Rectal smooth muscle tissue (tissue), 1 donor: ENCODE data around the gene ANKRD28.

Experiments used
- H3K27ac ChIP-seq: one replicate; pipeline ENCODE4 v1.7.0; 2013; ENCODE audit warnings: low read depth, low read length, inconsistent platforms
- H3K27me3 ChIP-seq: one replicate; pipeline ENCODE4 v1.7.0; 2013; ENCODE audit warnings: low read length; ENCODE audit not compliant: control insufficient read depth, insufficient read depth
- H3K36me3 ChIP-seq: one replicate; pipeline ENCODE4 v1.7.0; 2013; ENCODE audit warnings: low read length; ENCODE audit not compliant: control insufficient read depth, insufficient read depth
- H3K4me1 ChIP-seq: one replicate; pipeline ENCODE4 v1.7.0; 2013; ENCODE audit warnings: low read length; ENCODE audit not compliant: control insufficient read depth, insufficient read depth
- H3K4me3 ChIP-seq: one replicate; pipeline ENCODE4 v1.7.0; 2013; ENCODE audit warnings: low read length
- H3K9ac ChIP-seq: one replicate; pipeline ENCODE4 v1.7.0; 2013; ENCODE audit warnings: low read length

The ANKRD28 gene

DNA sequence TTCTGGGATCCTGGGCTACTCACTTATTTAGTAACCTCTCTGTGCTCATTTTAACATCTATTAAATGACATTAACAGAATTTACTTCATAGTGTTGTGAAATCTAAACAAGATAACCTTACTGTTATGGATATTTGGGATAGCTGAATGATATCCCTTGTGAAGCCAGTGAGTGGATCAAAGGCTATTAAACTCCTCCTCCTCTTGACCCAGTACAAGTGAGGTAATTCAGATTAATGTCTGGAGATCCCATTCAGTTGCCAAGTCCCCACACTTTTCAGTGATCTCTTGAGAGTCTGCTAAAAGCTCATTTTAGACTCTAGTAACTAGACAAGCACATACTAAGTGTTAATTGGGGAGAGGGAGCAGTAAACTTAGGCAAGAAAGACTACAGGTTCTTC, 2.5 kb upstream of the ANKRD28 start:
- H3K9ac ChIP-seq, result no peak overlapping the region
- no peaks in the 10 kb centered on the region for H3K27me3 ChIP-seq
- H3K4me3 ChIP-seq, result no peak overlapping the region
- no peaks in the 10 kb centered on the region for H3K36me3 ChIP-seq
- no peak overlapping the region for H3K27ac ChIP-seq
- H3K4me1 ChIP-seq, result peaks cover 6% of the 10 kb centered on the region

DNA sequence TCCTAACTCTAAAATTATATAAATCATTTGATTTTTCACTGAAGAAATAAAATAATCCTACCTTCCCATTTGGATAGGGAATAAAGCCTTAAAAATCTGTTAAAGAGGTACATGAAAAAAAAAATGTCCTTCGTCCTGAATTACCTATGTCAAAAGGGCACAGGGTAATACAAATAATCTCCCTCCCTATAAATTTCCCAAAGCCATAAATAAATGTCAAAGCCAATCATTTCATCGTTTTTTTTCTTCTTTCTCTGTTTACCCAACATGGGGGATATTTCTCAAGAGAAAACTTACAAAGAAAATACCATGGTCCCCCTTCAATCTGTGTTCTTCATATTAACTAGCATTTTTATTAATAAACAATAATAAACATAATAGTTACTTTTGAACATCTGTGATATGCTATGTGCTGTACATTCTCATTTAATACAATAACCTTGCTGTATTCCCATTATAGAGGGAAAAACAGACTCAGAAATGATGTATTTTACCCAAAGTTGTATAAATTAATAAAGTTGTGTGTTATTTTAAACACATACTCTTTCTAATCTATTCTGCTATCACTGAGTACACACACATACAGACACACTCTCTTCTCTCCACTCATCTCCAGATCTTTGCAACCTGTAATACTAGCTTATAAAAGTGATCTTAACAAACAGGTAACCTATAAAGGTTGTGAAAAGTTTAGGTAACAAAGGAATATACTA, 910 bp upstream of the ANKRD28 start:
- Histone ChIP-seq H3K27ac (no peak overlapping the region), H3K27me3 (no peaks in the 10 kb centered on the region), H3K4me3 (no peak overlapping the region), H3K4me1 (peaks cover 10% of the 10 kb centered on the region), H3K9ac (no peak overlapping the region), H3K36me3 (no peaks in the 10 kb centered on the region)

DNA sequence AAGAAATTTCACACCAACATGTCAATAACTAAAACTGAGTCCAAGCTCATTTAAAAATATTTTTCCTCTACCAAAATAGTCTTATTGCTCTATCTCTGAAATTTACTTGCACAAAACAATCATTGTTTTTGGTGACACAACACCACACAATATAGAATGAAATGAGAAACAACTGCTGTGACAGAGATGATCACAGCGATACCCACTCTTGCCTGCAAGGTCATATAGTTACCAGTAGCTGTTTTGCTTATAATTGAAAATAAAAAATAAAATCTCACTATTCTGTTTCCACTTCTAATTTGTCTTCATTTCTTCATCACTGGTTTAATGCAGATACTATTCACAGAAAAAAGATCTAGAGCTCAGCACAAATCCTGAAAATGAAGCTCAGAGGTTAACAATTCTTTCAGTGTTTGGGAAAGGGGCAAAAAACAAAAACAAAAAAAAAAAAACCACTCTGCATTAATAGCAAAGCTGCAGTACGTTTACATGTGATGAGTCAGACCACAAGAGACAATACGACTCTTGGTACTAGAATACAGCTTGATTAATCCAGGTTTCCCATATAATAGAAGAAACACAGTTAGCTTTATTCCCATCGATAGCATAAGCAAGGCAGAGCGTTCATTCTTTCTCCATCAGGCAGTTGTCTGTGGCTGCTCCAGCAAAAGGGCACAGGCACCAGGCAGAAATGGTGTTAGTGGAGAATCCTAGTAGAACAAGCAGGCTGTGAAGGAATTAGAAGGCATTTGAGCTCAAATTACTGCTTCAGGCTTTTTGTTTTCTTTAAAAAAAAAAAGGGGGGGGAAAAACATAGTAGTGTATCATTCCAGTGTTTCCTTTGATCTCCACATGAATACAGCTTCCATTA, 773 bp downstream of the ANKRD28 start:
- Histone ChIP-seq H3K4me3 (peak overlapping the region; percentile 55), H3K27ac (peak overlapping the region; percentile 72), H3K9ac (no peak overlapping the region), H3K36me3 (no peaks in the 10 kb centered on the region), H3K4me1 (peaks cover 10% of the 10 kb centered on the region), H3K27me3 (no peaks in the 10 kb centered on the region)

DNA sequence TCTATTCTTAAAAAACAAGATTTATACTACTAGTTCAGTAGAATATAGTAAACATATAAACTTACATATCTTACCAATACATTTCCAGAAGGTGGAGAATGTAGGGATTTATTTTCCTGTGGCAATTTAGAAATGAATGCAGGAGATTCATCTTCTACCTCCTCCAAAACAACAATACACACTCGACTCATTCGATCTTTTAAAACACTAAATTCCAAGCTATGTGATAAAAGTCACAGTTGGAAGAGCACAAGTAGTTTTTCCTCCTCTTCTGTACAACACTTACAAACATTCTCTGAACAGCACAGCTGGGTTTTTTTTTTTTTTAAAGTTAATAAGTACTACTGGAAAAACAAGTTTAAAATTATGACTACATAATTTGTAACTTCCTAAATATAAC, 1.4 kb downstream of the ANKRD28 start:
- no peaks in the 10 kb centered on the region for H3K36me3 ChIP-seq
- H3K4me1 ChIP-seq, result peaks cover 10% of the 10 kb centered on the region
- H3K27me3 ChIP-seq, result no peaks in the 10 kb centered on the region
- peak overlapping the region; percentile 72 for H3K27ac ChIP-seq
- peak overlapping the region; percentile 39 for H3K4me3 ChIP-seq
- H3K9ac ChIP-seq, result no peak overlapping the region

DNA sequence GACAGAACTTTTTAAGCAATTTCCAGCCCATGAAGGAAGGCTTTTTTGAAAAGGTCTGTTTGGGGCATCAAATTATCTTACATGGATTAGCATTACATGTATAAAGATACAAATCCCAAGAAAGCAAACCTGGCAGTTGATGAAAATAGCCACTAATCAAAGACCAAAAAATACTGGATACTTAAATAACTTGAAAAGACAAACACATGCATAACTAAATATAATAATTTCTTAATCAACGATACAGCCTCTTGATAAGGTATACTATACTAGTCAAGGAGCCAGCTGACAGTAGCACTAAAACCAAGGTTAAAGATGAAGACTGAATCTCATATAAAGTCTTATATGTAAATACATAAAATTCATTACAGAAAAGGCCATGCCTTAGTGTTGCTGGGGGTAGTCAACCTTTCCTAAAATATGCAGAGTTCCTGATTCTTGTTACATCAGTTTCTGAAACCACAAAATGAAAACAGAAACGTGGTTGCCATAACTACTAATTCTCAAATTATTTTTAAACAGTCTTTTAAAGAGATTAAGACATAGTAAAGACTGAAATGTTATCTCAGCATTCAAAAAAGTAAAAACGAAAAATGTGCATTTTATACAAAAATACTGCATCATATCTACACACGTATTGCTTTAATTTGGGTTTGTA, 2.0 kb downstream of the ANKRD28 start:
- Histone ChIP-seq H3K27ac (peak overlapping the region; percentile 72), H3K4me1 (peaks cover 10% of the 10 kb centered on the region), H3K36me3 (no peaks in the 10 kb centered on the region), H3K4me3 (peak overlapping the region; percentile 39), H3K9ac (no peak overlapping the region), H3K27me3 (no peaks in the 10 kb centered on the region)

DNA sequence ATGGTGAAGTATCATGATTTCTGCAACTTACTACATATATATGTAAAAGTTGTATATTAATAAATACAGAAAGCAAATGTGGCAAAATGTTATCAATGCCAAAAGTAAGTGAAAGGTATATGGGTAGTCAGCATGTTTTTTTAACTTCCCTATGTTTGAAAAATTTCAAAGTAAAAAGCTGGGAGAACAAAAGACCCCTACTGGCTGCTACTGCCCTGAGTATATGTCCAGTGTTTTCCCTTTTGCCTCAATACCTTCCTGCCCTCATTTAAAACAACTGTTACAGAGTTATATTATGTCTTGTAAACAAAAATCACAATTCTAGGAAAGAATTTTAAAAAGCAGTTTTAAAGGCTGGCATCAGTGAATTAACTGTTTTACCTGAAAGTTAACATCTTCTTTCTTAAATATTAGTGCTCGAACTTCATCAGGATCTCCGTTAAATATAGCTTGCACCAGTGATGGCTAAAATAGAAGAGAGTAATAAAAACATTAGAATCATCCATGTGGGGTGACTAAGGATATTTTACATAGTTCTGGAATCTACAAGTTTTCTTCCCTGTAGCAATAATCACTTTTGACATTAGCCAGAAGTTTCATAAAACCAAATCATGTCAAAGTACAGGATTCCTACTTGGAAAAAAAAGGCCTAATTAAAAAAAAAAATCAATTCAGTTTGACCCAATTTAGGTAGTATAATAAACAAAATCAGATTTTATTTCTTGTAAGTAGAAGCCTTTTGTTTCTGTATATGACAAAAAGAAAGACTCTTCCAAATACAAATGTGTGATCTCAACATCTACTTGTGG, 2.7 kb downstream of the ANKRD28 start:
- no peaks in the 10 kb centered on the region for H3K36me3 ChIP-seq
- H3K27me3 ChIP-seq, result no peaks in the 10 kb centered on the region
- H3K9ac ChIP-seq, result no peak overlapping the region
- peak overlapping the region; percentile 25 for H3K4me3 ChIP-seq
- peak overlapping the region; percentile 72 for H3K27ac ChIP-seq
- peaks cover 10% of the 10 kb centered on the region for H3K4me1 ChIP-seq

DNA sequence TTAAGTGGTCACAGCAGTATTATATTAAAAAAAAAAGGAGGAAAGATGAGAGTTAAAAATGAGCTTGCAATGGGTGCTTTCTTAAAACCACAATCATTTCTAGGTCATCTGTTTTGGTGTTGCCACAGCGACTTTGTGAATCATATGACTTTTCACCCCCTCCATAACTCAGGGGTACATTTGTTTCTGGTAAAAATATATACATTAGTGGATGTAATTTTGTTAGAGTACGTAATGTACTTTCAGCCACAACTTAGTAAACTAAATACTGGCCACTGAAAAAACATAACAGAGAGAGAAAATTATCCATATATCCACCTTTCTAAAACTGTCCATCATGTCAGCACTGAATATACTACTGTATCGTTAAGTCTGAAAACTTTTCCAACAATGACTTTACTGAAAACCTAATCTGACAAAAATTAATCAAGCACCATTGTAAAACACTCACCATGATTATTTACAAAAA, 3.4 kb downstream of the ANKRD28 start:
- Histone ChIP-seq H3K27me3 (no peaks in the 10 kb centered on the region), H3K36me3 (no peaks in the 10 kb centered on the region), H3K27ac (peak overlapping the region; percentile 72), H3K9ac (no peak overlapping the region), H3K4me3 (no peak overlapping the region), H3K4me1 (peaks cover 10% of the 10 kb centered on the region)

DNA sequence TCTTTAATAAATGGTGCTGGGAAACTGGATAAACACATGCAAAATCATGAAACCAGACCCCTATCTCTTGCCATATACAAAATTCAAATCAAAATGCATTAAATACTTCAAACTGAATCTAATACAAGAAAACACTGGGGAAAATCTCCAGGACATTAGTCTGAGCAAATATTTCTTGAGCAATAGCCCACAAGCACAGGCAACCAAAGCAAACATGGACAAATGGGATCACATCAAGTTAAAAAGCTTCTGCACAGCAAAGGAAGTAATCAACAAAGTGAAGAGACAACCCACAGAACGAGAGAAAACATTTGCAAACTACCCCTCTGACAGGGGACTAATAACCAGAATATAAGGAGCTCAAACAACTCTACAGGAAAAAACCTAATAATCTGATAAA, 6.3 kb downstream of the ANKRD28 start:
- Histone ChIP-seq H3K4me1 (peaks cover 14% of the 10 kb centered on the region), H3K36me3 (no peaks in the 10 kb centered on the region), H3K27me3 (no peaks in the 10 kb centered on the region), H3K4me3 (no peak overlapping the region), H3K9ac (no peak overlapping the region), H3K27ac (no peak overlapping the region)

DNA sequence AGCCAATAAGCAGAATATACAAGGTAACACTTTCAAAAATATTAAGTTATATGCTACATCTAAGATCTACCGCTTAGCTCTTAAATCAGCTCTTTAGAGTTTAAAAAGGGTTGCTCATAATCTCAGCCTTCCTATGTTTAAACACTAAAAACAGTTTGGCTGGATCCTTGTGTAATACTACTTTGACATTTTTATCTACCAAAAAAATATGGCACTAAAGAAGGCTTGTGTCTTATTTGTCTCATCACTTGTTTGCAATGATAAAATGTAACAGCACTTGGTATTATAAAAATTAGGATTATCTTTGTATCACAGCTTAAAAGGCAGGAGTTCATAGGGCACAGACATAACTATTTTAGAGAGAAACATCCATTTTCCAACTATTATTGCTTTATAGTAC, 9.8 kb downstream of the ANKRD28 start:
- Histone ChIP-seq H3K4me1 (peaks cover 11% of the 10 kb centered on the region), H3K27ac (no peak overlapping the region), H3K27me3 (no peaks in the 10 kb centered on the region), H3K36me3 (no peaks in the 10 kb centered on the region), H3K4me3 (no peak overlapping the region), H3K9ac (no peak overlapping the region)

DNA sequence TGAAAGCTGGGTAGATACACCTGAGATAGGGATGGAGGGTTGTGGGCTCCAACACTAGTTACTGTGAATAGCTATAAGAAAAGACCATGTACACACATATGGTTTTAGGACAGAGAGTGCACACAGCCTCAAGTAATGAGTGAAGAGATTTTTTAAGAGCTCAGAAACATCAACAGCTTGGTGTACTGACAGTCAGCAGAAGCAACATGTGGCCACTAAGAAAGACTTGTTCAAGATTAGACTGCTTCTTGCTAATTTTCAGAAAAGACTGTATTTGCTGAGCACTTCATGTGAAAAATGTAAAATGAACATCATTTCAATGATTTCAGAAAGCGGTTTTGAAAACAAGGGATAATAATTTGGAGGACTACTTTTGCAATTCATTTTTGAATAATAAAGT, 10.3 kb downstream of the ANKRD28 start:
- Histone ChIP-seq H3K4me1 (peaks cover 13% of the 10 kb centered on the region), H3K36me3 (no peaks in the 10 kb centered on the region), H3K27ac (no peak overlapping the region), H3K27me3 (no peaks in the 10 kb centered on the region), H3K9ac (no peak overlapping the region), H3K4me3 (no peak overlapping the region)

DNA sequence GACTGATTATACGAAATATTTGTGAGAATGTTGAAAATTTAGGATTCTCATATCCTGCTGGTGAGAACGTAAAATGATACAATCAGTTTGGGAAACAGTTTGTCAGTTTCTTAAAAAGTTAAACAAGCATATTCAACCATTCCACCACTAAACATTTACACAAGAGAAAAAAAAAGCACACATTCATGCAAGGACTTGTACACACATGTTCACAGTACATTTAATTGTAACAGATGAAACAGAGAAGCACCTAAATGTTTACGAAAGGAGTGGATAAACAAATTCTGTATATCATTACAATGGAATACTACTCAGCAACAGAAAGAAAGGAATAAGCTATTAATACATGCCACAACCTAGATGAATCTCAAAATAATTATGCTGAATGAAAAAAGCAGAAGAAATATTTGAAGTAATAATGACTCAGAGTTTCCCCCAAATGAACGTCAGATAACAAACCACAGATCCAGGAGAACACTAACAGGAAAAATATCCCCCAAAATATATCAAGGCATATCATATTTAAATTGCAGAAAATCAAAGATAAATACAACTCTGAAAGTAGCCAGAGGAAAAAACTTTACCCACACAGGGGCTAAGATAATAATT, 14.3 kb downstream of the ANKRD28 start:
- Histone ChIP-seq H3K27ac (no peak overlapping the region), H3K4me3 (no peak overlapping the region), H3K36me3 (no peaks in the 10 kb centered on the region), H3K4me1 (peaks cover 14% of the 10 kb centered on the region), H3K9ac (no peak overlapping the region), H3K27me3 (no peaks in the 10 kb centered on the region)
